CD4-positive, alpha-beta T cell treated with Interleukin-4 for 1 hour (primary cell): ENCODE data around the gene FH.

Experiments
- DNase-seq, 2 donors: peaks; one replicate each; pipeline ENCODE4 v3.0.0-alpha.2; 2020 to 2022

FH gene

DNA sequence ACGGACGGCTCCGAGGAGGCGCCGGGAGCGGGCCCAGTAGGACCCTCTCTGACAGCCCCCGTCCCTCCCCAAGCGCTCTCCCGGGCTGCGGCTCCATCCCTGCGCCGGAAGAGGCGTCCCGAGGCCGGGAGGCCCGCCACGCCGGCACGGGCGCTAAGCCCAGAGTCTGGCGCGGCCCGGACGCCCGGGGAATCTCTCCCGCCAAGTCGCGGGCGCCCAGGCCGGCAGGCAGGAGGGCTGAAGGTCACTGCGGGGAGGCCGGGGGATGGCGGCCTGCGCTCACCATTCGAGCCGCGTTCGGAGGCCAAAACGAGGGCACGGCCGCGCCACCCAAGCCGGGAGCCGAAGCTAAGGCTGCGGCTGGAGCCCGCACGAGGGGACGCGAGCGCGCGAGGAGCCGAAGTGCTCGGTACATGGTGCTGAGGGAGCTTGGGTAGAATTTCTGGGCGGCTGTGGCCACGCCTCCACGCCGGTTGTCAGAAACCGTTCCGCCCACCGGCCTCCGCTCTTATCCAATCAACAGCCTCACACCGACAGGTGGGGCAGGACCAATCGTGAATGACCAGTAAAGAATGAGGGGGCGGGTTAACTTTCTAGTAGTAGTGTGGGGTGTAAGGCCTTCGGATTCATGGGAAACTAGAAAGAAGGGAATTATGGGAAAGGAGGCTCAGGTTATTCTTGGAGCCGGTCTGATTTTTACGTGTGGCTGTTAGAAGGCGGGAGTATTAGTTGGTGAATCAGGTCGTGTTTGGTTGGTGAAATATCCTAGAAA lies at the start of gene FH:
TSS of gene FH (minus strand) at position 448 of the 772 bp plus-strand sequence. CDS start at position 415, 33 bp downstream.
- DNase-seq = peak; percentile 96 to 97

DNA sequence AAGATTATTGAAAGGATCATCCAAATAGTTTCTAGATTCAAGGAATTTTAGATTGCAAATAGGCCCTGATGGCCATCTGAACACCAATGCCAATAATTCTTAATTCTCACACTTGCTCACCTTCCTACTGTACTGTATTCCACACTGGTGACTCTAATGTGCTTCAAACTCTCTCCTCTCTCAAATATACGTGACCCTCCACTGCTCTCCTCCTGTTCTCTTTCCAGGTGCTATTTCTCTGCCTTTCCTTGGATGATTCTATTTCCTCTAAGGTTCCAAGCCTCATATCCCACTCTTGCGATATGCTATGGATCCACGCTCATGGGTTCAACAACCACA lies 41.3 kb upstream of the FH start:
- no peak for DNase-seq

GRCh38 chr1:241560146-241560848 lies 40.7 kb upstream of the FH start:
- no peak for DNase-seq

- DNase-seq = no peak
These were observed 38.1 kb upstream of the FH start for GRCh38 chr1:241557551-241558193.

DNA sequence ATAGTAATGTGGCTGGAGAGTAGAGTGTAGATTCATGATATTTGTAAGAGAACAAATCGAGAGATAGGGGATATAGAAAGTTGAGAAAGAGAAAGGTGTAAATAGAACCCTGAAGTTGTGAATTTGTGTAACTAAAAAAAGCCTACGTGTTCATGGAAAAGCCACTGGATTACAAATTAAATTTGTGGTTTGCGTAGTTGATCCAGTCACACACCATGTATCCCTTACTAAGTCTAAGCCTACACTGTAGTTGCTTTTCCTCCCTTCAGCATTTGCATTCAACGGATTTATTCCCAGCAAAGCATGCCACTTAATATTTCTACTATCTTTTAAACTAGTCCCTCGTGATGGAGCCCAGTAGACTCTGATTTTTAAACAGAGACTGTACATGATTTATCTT lies 37.5 kb upstream of the FH start:
- no peak for DNase-seq

GRCh38 chr1:241555526-241555925 lies 36.0 kb upstream of the FH start:
- no peak for DNase-seq

DNA sequence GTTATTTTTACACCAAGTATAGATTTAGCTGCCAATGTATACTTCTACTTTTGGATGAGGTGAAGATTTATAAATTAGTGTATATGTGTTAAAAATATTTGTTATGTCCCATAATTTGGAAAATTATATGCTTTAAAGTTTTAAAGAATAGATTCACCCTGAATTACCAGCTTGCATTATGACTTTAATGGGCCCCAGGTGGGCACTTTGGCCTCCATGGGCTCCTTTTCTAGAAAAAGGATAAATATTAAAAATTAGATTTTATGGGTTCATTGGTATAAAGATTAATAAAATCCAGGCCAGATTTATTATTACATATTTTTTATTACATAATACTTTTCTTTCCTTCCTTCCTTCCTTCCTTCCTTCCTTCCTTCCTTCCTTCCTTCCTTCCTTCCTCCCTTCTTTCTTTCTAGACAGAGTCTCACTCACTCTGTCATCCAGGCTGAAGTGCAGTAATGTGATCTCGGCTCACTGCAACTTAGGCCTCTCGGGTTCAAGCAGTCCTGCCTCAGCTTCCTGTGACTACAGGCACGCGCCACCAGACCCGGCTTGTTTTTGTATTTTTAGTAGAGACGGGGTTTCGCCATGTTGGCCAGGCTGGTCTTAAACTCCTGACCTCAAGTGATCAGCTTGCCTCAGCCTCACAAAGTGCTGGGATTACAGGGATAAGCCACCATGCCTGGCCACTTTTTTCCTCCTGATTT lies 34.5 kb upstream of the FH start:
- no peak for DNase-seq

DNA sequence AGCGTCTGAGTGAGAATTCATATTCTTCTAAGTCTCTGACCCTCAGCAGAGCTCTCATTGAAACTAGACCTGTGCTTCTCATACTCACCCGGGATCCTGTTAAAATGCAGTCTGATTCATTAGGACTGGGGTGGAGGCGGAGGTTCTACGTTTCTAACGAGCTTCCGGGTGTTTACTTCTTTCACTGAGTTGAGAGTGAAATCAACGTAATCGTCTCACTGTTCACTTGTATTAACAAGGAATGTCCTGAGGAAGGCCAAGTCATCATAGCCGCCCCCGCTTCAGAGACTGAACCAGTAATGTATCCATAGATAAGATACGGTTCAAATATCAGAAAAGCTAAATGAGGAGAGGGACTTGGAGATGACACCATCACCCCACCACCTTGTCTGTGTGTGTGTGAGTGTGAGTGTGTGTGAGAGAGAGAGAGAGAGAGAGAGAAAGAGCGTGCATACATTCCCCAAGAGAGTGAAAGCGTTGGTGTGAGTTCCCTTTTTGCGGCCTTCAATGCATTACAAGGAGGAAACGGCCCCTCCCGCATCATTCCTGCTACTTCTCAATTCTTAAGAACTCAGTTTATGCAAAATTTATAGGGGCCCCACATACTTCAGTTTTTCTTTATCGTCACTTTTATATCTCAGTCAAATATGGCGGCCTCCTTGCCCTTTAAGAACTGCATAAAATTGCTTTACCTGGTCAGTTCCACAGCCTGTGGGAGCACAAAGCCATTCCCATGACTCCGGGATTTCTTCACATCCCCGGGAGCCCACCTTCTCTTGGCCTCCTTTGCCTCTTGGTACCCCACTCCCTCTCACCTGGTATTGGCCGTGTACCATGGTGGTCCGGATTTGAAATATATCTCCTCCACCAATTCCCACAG lies 32.4 kb upstream of the FH start:
- DNase-seq = peak; percentile 63 to 88

DNA sequence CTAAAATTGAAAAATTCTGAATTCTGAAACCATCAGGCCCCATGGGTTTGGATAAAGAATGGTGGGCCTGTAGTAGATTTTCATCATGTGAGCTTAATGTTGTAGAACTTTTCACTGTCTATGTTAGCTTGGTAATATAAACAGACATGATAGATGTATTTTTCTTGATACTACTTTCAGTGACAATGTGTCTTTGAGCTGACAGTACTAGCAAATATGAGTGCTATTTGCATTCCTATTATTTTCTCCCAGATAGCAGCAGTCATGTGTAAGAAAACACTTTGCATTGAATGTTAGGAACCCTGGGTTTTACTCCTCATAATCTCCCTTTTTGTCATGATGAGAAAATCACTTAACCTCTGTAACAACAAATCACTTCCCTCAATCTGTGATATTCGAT lies 30.8 kb upstream of the FH start:
- DNase-seq = no peak

- no peak for DNase-seq
These were observed 28.5 kb upstream of the FH start for GRCh38 chr1:241548008-241548407.

GRCh38 chr1:241542199-241542907 lies 22.8 kb upstream of the FH start:
- DNase-seq = no peak

- no peak for DNase-seq
These were observed 17.4 kb upstream of the FH start for GRCh38 chr1:241536969-241537368.

DNA sequence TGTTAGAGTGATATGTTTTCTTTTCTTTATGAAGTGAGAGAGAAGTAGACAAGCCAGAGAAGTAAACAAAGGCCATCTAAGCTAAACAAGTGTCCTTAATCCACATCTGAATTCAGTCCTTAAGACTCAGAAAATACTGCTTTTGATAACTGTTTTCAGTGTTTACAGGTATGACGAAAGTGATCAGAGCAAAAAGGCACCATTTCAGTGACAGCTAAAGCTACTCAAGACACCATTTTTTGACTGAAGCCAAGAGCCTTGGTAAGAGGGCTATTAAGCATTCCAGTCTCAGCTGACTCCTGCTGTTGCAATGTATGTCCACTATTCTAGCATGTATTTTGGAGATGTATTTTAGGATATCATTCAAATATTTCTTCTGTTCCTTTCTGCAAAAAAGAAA lies 16.7 kb upstream of the FH start:
- no peak for DNase-seq

GRCh38 chr1:241533326-241534115 lies 14.0 kb upstream of the FH start:
- peak in 1 of 2 donors; percentile 38 for DNase-seq

- peak in 1 of 2 donors; percentile 76 for DNase-seq
These were observed 13.3 kb upstream of the FH start for GRCh38 chr1:241532864-241533263.

DNA sequence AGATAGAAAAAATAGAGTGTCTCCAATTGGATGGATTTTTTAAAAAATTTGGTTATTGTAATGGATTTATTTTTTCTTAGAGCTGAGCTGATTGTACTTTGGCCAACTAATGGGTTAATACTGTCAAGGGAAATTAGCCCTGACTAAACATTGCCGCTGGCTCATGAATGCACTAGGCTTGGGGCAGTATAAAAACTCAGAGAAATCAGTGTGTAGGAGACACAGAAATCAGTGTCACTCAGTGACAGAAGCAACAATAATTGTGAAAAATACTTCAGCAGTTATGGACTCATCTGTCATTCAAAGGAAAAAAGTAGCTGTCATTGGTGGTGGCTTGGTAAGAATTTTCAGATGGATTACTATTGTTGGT lies 12.6 kb upstream of the FH start, which contains the start of gene KMO:
TSS of gene KMO (plus strand) at position 217 of the 370 bp plus-strand sequence. CDS start at position 284, 67 bp downstream.
- DNase-seq = peak in 1 of 2 donors; percentile 43

DNA sequence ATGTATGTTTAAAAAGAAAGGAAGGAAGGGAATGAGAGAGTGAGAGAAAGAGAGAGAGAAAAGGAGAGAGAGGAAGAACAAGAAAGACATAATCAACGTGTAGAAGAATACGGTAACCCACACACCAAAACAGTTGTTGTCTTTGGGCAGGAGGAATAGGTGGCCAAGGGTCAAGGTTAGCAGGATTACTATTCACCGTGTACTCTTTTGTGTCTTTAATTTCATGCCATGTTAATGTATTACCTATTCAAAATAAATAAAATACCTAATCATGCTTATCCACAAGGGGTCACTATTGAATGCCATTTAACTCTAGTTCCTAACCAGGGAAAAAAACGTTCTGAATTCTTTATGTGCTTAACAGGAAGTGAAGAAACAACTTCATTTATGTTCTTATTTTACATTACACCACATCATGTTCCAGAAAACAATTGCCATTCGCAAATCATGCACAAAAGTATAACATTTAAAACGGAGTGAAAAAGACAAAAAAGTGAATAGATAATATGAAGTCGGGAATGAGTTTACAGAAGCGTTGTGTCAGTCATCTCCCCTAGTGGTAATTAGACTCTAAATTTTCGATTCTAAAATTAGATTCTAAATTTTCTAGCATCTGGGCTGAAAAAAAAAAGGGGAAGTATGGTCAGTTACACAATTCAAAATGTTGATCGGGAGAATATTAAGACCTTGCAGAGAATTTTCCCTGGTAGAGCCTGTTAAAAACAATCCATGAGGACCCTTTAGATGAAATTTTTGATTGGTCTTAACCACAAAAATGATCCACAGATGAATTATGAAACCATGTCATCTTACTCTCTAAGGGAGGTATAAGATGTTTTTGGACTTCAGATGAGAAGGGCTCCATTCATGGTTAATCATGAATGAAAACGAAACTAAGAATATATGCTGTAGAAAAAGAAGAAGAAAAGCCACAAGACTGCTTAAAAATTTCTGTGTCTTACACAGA lies 11.9 kb upstream of the FH start:
- peak in 1 of 2 donors; percentile 82 for DNase-seq

DNA sequence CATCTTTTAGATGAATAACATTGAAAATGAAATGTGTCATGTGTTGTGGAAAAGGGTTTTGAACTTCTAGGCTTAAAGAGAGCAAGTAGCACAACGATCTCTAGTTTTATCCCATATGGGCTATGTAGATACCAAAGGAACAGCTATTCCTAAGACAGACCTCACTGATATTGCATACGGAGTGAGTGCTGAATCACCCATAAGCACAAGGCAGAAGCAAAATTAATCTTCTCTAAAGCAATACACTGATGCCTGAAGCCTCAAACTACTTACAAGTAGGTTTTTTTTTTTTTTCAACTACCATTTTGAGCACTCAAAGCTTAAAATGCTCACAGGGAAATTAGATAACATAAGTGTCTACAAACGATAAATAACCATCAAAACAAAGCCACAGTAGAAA lies 7.6 kb upstream of the FH start:
- DNase-seq = no peak

- no peak for DNase-seq
These were observed 5.5 kb upstream of the FH start for GRCh38 chr1:241525026-241525425.
